ENCODE measurements around the gene CDC27.
"Not testable (repeated sequence)": the region's sequence is repeated elsewhere in the genome, so short reads cannot be mapped to it uniquely, and the experiment has no call there.

CDC27 gene

GRCh38 chr17:47219621-47220475, 30.8 kb upstream of the CDC27 start:
- DNase-seq (ENCODE audit: low read depth), result no peak

GRCh38 chr17:47218896-47219430, 29.9 kb upstream of the CDC27 start:
- DNase-seq (ENCODE audit: low read depth), result no peak

- not testable (repeated sequence) for DNase-seq (ENCODE audit: low read depth)
Observed at GRCh38 chr17:47217279-47217678, 28.2 kb upstream of the CDC27 start.

- not testable (repeated sequence) for DNase-seq (ENCODE audit: low read depth)
Observed at GRCh38 chr17:47216821-47217220, 27.7 kb upstream of the CDC27 start.

- DNase-seq (ENCODE audit: low read depth), result no peak
Observed at GRCh38 chr17:47214931-47215330, 25.8 kb upstream of the CDC27 start.

GRCh38 chr17:47213540-47213939, 24.4 kb upstream of the CDC27 start:
- DNase-seq (ENCODE audit: low read depth), result no peak

GRCh38 chr17:47212458-47212857, 23.4 kb upstream of the CDC27 start:
- DNase-seq (ENCODE audit: low read depth), result no peak

- no peak for DNase-seq (ENCODE audit: low read depth)
Observed at GRCh38 chr17:47210779-47211178, 21.7 kb upstream of the CDC27 start.

- DNase-seq (ENCODE audit: low read depth), result no peak
Observed at GRCh38 chr17:47210105-47210504, 21.0 kb upstream of the CDC27 start.

- DNase-seq (ENCODE audit: low read depth), result no peak
Observed at GRCh38 chr17:47209499-47209898, 20.4 kb upstream of the CDC27 start.

- no peak for DNase-seq (ENCODE audit: low read depth)
Observed at GRCh38 chr17:47208744-47209488, 19.8 kb upstream of the CDC27 start, which contains the start of gene MYL4. Gene MYL4, plus strand, starts transcription at chr17:47209348. Its CDS starts 75 bp downstream, at chr17:47209423.

GRCh38 chr17:47207143-47208067, 18.3 kb upstream of the CDC27 start:
- DNase-seq (ENCODE audit: low read depth), result no peak

GRCh38 chr17:47205419-47205963, 16.4 kb upstream of the CDC27 start:
- no peak for DNase-seq (ENCODE audit: low read depth)

- DNase-seq (ENCODE audit: low read depth), result no peak
Observed at GRCh38 chr17:47204722-47205418, 15.8 kb upstream of the CDC27 start.

GRCh38 chr17:47203984-47204721, 15.1 kb upstream of the CDC27 start:
- no peak for DNase-seq (ENCODE audit: low read depth)

- DNase-seq (ENCODE audit: low read depth), result no peak
Observed at GRCh38 chr17:47201166-47201565, 12.1 kb upstream of the CDC27 start.

- DNase-seq (ENCODE audit: low read depth), result no peak
Observed at GRCh38 chr17:47200325-47200664, 11.2 kb upstream of the CDC27 start.

GRCh38 chr17:47199627-47200324, 10.7 kb upstream of the CDC27 start:
- DNase-seq (ENCODE audit: low read depth), result no peak

GRCh38 chr17:47197821-47198220, 8.7 kb upstream of the CDC27 start:
- no peak for DNase-seq (ENCODE audit: low read depth)

All from fibroblast of the conjunctiva (primary cell).